Heart left ventricle (tissue), 13 donors: ENCODE data around the gene ARID2.

Source experiments
- CTCF ChIP-seq, 12 donors: fragments of 200-600 bp; sonication (generic) in 4 of 12; IDR thresholded peaks; one replicate each; pipeline versions ENCODE4 v1.5.0 to v1.8.0; 2018 to 2022; ENCODE audit warnings: antibody characterized with exemption in 12 of 12, mild to moderate bottlenecking in 5 of 12
- POLR2A ChIP-seq, 2 donors: fragments of 450-650 bp; IDR thresholded peaks; one replicate each; pipeline ENCODE4 v1.6.1; 2017; ENCODE audit warnings: antibody characterized with exemption in 2 of 2, mild to moderate bottlenecking in 2 of 2, moderate library complexity in 2 of 2
- donor health status: ischemic (EF 13 %, LVEDD 7.1; RV severe dilation, severe dysfunction).
- donor health status: DM: no; HTN: yes; CAD: no.
- donor health status: DM: no; HTN: no; CAD: no.
- donor health status: ischemic (EF 25% LVEDD 6.9; RV normal size, moderate dysfunction).
- donor health status: ischemic (EF 25% LVEDD 5.7; RV mildly dilated, moderate dysfunction).
- donor health status: ischemic (EF 35%, LVEDD 5.7; RV mildly dilated, moderate dysfunction).
- donor health status: nonischemic (EF 11% LVEDD 7.7; RV severe dilation, severe dysfunction).
- donor health status: DM: yes; HTN: yes; CAD: no.
- donor health status: PGD.
- donor health status: ischemic (EF 29% LVEDD 5.4; RV normal size, mild dysfunction).
- donor health status: nonischemic (EF 23%, LVEDD 6.1; RV moderate dilation, normal function).

DNA sequence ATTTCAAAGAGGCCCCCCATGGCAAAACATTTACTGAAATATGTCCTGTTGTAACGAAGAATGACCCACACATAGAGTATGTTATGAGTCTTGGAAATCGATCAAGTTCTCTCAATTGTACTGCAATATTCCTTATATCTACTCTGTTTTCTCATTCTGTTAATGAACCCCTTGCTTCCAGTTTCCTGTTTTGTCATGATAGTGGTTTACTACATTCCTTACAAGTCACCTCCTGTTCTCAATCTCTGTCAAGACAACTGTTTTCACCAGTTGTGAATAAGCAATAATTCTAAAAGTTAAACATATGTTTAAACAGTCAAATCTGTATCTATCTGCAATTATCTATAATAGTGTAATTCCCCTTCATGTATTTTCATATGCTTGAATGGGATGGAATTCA lies 16.4 kb upstream of the ARID2 start:
- TF ChIP-seq CTCF (IDR thresholded peaks at IDR 0.05) (no peak), POLR2A (IDR thresholded peaks at IDR 0.05) (no peak)
